ENCODE measurements around the gene AP1AR. TPM values are rescaled to one million over a fixed set of nuclear protein-coding genes. Genes with fewer than 3 reads are reported as not detected.

Gene AP1AR
- total RNA-seq = 10 to 100 TPM in 1 of 2 donors, 1 to 10 TPM in 1; 9.1 to 12.5 TPM

- Histone ChIP-seq H3K27ac (peak within 1 kb of the TSS; percentile 95 to 99 (median 97)), H3K4me3 (peak within 1 kb of the TSS; percentile 75 to 98), H3K9me3 (no peaks in the 10 kb centered on the region), H3K27me3 (no peaks in the 10 kb centered on the region), H3K4me1 (peaks cover 17% of the 10 kb centered on the region), H3K36me3 (replicated peaks in 1 of 2; ENCODE audit: insufficient read depth in 1 of 2, low read depth in 2 of 2) (no peaks in the 10 kb centered on the region)
- intact Hi-C loops (cut with DNase I) = no loop called here
- TF ChIP-seq CTCF (IDR thresholded peaks at IDR 0.05) = peak in 4 of 7 experiments; percentile 33 to 56 (median 42)
- TF ChIP-seq POLR2A (IDR thresholded peaks at IDR 0.05) = peak; percentile 89 to 95 (median 94)
- ATAC-seq = peak; percentile 61
- WGBS, 2 donors = 0 to 3% methylated on average over 11 to 70 of the region's 70 CpGs
- peak; percentile 76 to 83 (median 79) for DNase-seq
Measured at GRCh38 chr4:112231779-112232713, at the start of gene AP1AR. AP1AR (plus strand) TSS chr4:112231787; CDS start chr4:112232092, 305 bp downstream.

GRCh38 chr4:112182604-112183003, 49.0 kb upstream of the AP1AR start:
- WGBS, 2 donors = 45 to 50% methylated on average over 3 of the region's 3 CpGs
- intact Hi-C loops (cut with DNase I) = no loop called here
- H3K4me3 ChIP-seq = no peak overlapping the region
- no peaks in the 10 kb centered on the region for H3K27me3 ChIP-seq
- TF ChIP-seq POLR2A (IDR thresholded peaks at IDR 0.05) = no peak
- TF ChIP-seq CTCF (IDR thresholded peaks at IDR 0.05) = no peak
- no peaks in the 10 kb centered on the region for H3K4me1 ChIP-seq
- no peaks in the 10 kb centered on the region for H3K36me3 ChIP-seq (replicated peaks in 1 of 2; ENCODE audit: insufficient read depth in 1 of 2, low read depth in 2 of 2)
- DNase-seq = no peak
- H3K27ac ChIP-seq = no peak overlapping the region
- H3K9me3 ChIP-seq = no peaks in the 10 kb centered on the region
- ATAC-seq = no peak

GRCh38 chr4:112183252-112183651, 48.3 kb upstream of the AP1AR start:
- Histone ChIP-seq H3K36me3 (replicated peaks in 1 of 2; ENCODE audit: insufficient read depth in 1 of 2, low read depth in 2 of 2) (no peaks in the 10 kb centered on the region), H3K4me3 (no peak overlapping the region), H3K27ac (no peak overlapping the region), H3K27me3 (no peaks in the 10 kb centered on the region), H3K9me3 (no peaks in the 10 kb centered on the region), H3K4me1 (no peaks in the 10 kb centered on the region)
- 72 to 91% methylated on average over 2 of the region's 2 CpGs for WGBS, 2 donors
- intact Hi-C loops (cut with DNase I) = no loop called here
- no peak for ATAC-seq
- TF ChIP-seq CTCF (IDR thresholded peaks at IDR 0.05) (no peak), POLR2A (IDR thresholded peaks at IDR 0.05) (no peak)
- no peak for DNase-seq

- WGBS, 2 donors = 95 to 100% methylated on average over 1 of the region's 1 CpG
- intact Hi-C loops (cut with DNase I) = no loop called here
- TF ChIP-seq POLR2A (IDR thresholded peaks at IDR 0.05) (no peak), CTCF (IDR thresholded peaks at IDR 0.05) (no peak)
- no peak overlapping the region for H3K27ac ChIP-seq
- no peaks in the 10 kb centered on the region for H3K4me1 ChIP-seq
- no peak overlapping the region for H3K4me3 ChIP-seq
- H3K36me3 ChIP-seq (replicated peaks in 1 of 2; ENCODE audit: insufficient read depth in 1 of 2, low read depth in 2 of 2) = no peaks in the 10 kb centered on the region
- H3K9me3 ChIP-seq = no peaks in the 10 kb centered on the region
- no peaks in the 10 kb centered on the region for H3K27me3 ChIP-seq
- no peak for ATAC-seq
- DNase-seq = no peak
Measured at GRCh38 chr4:112184438-112184837, 47.1 kb upstream of the AP1AR start.

Data from body of pancreas (tissue), 4 donors.